HEK293 (cell line): ENCODE results near the gene ITGAL.

ENCODE experiments used
- GLIS1 ChIP-seq: fragments of 450-650 bp; formaldehyde crosslinking; IDR thresholded peaks from 2 replicates; pipeline ENCODE4 v1.5.1; 2016; ENCODE audit warnings: missing biosample characterization, missing genetic modification characterization
- KLF1 ChIP-seq: fragments of 450-650 bp; formaldehyde crosslinking; IDR thresholded peaks from 2 replicates; pipeline ENCODE4 v1.5.1; 2016; ENCODE audit warnings: missing biosample characterization, missing genetic modification characterization
- MEIS1 ChIP-seq: sonication (generic); formaldehyde crosslinking; IDR thresholded peaks from 2 replicates; pipeline ENCODE4 v1.8.1; 2022; ENCODE audit warnings: missing genetic modification reagents, mild to moderate bottlenecking, borderline replicate concordance
- PRDM1 ChIP-seq: fragments of 450-650 bp; formaldehyde crosslinking; IDR thresholded peaks from 2 replicates; pipeline ENCODE4; 2016; ENCODE audit warnings: missing biosample characterization, missing genetic modification characterization
- PRDM10 ChIP-seq: fragments of 450-650 bp; formaldehyde crosslinking; IDR thresholded peaks from 2 replicates; pipeline ENCODE4 v1.5.1; 2016; ENCODE audit warnings: missing biosample characterization, missing genetic modification characterization
- TRIM28 ChIP-seq: IDR thresholded peaks from 2 replicates; pipeline ENCODE4 v1.6.1; 2011; ENCODE audit warnings: low read length, control low read depth, borderline replicate concordance
- TSHZ1 ChIP-seq: fragments of 450-650 bp; formaldehyde crosslinking; IDR thresholded peaks from 2 replicates; pipeline ENCODE4 v1.5.1; 2016; ENCODE audit warnings: missing biosample characterization, missing genetic modification characterization, borderline replicate concordance
- ZBTB10 ChIP-seq: fragments of 450-650 bp; formaldehyde crosslinking; IDR thresholded peaks from 2 replicates; pipeline ENCODE4 v1.5.1; 2016; ENCODE audit warnings: missing biosample characterization, missing genetic modification characterization
- ZBTB7A ChIP-seq: fragments of 450-650 bp; formaldehyde crosslinking; IDR thresholded peaks from 2 replicates; pipeline ENCODE4 v1.5.1; 2016; ENCODE audit warnings: low read depth, missing biosample characterization, missing genetic modification characterization
- ZFP41 ChIP-seq: fragments of 450-650 bp; formaldehyde crosslinking; IDR thresholded peaks from 2 replicates; pipeline ENCODE4 v1.5.1; 2016; ENCODE audit warnings: missing biosample characterization, missing genetic modification characterization, borderline replicate concordance
- ZNF112 ChIP-seq: fragments of 450-650 bp; formaldehyde crosslinking; IDR thresholded peaks from 2 replicates; pipeline ENCODE4 v1.5.0; 2017; ENCODE audit warnings: missing biosample characterization, missing genetic modification characterization
- ZNF133 ChIP-seq: fragments of 450-650 bp; formaldehyde crosslinking; IDR thresholded peaks from 2 replicates; pipeline ENCODE4 v1.5.1; 2016; ENCODE audit warnings: missing biosample characterization, missing genetic modification characterization
- ZNF146 ChIP-seq: fragments of 450-650 bp; formaldehyde crosslinking; IDR thresholded peaks from 2 replicates; pipeline ENCODE4 v1.5.1; 2016; ENCODE audit warnings: missing biosample characterization, missing genetic modification characterization
- ZNF155 ChIP-seq: fragments of 450-650 bp; formaldehyde crosslinking; IDR thresholded peaks from 2 replicates; pipeline ENCODE4 v1.5.1; 2016; ENCODE audit warnings: missing biosample characterization, missing genetic modification characterization
- ZNF157 ChIP-seq: fragments of 450-650 bp; formaldehyde crosslinking; IDR thresholded peaks from 2 replicates; pipeline ENCODE4 v1.5.1; 2016; ENCODE audit warnings: missing biosample characterization, missing genetic modification characterization
- ZNF19 ChIP-seq: fragments of 450-650 bp; formaldehyde crosslinking; IDR thresholded peaks from 2 replicates; pipeline ENCODE4; 2016; ENCODE audit warnings: missing biosample characterization, missing genetic modification characterization, low read depth
- ZNF2 ChIP-seq: fragments of 450-650 bp; formaldehyde crosslinking; IDR thresholded peaks from 2 replicates; pipeline ENCODE4 v1.5.1; 2016; ENCODE audit warnings: missing biosample characterization, missing genetic modification characterization
- ZNF266 ChIP-seq: fragments of 450-650 bp; formaldehyde crosslinking; IDR thresholded peaks from 2 replicates; pipeline ENCODE4 v1.5.1; 2016; ENCODE audit warnings: missing biosample characterization, missing genetic modification characterization, low read depth
- ZNF335 ChIP-seq: fragments of 450-650 bp; formaldehyde crosslinking; conservative IDR thresholded peaks from 2 replicates; pipeline ENCODE4 v1.5.1; 2016; ENCODE audit warnings: missing biosample characterization, missing genetic modification characterization
- ZNF521 ChIP-seq: fragments of 450-650 bp; formaldehyde crosslinking; IDR thresholded peaks from 2 replicates; pipeline ENCODE4 v1.5.1; 2017; ENCODE audit warnings: missing biosample characterization, mild to moderate bottlenecking, missing genetic modification characterization
- ZNF549 ChIP-seq: fragments of 450-650 bp; IDR thresholded peaks from 2 replicates; pipeline ENCODE4 v1.5.1; 2018; ENCODE audit warnings: missing biosample characterization, missing genetic modification characterization, mild to moderate bottlenecking, inconsistent platforms, moderate library complexity
- ZNF558 ChIP-seq: fragments of 450-650 bp; formaldehyde crosslinking; IDR thresholded peaks from 2 replicates; pipeline ENCODE4 v1.5.1; 2016; ENCODE audit warnings: missing biosample characterization, missing genetic modification characterization
- ZNF623 ChIP-seq: fragments of 450-650 bp; formaldehyde crosslinking; IDR thresholded peaks from 2 replicates; pipeline ENCODE4 v1.5.1; 2016; ENCODE audit warnings: missing biosample characterization, missing genetic modification characterization
- ZNF624 ChIP-seq: fragments of 450-650 bp; formaldehyde crosslinking; IDR thresholded peaks from 2 replicates; pipeline ENCODE4 v1.5.1; 2017; ENCODE audit warnings: missing biosample characterization, missing genetic modification characterization
- ZNF639 ChIP-seq: fragments of 450-650 bp; formaldehyde crosslinking; IDR thresholded peaks from 2 replicates; pipeline ENCODE4 v1.5.1; 2016; ENCODE audit warnings: missing biosample characterization, missing genetic modification characterization
- ZNF660 ChIP-seq: fragments of 450-650 bp; IDR thresholded peaks from 2 replicates; pipeline ENCODE4 v1.5.1; 2018; ENCODE audit warnings: missing biosample characterization, mild to moderate bottlenecking, missing genetic modification characterization
- ZNF76 ChIP-seq: fragments of 450-650 bp; formaldehyde crosslinking; IDR thresholded peaks from 2 replicates; pipeline ENCODE4; 2016; ENCODE audit warnings: low read depth, missing biosample characterization, missing genetic modification characterization, borderline replicate concordance
- ZNF768 ChIP-seq: fragments of 450-650 bp; formaldehyde crosslinking; IDR thresholded peaks from 2 replicates; pipeline ENCODE4 v1.5.1; 2018; ENCODE audit warnings: missing biosample characterization, mild to moderate bottlenecking, missing genetic modification characterization
- ZNF785 ChIP-seq: fragments of 450-650 bp; formaldehyde crosslinking; IDR thresholded peaks from 2 replicates; pipeline ENCODE4 v1.5.1; 2016; ENCODE audit warnings: missing biosample characterization, missing genetic modification characterization
- ZNF830 ChIP-seq: fragments of 450-650 bp; IDR thresholded peaks from 2 replicates; pipeline ENCODE4 v1.5.0; 2018; ENCODE audit warnings: missing biosample characterization, missing genetic modification characterization, low read depth, mild to moderate bottlenecking, moderate library complexity

The ITGAL gene

GRCh38 chr16:30541502-30542329, 69.2 kb downstream of the ITGAL start (continued):
- TF ChIP-seq PRDM1 (tag by site-specific recombination) (peak; percentile 92), ZNF155 (tag by site-specific recombination) (no peak), ZNF549 (tag by site-specific recombination) (no peak), ZNF830 (no peak), ZNF768 (no peak), ZBTB7A (tag by site-specific recombination) (no peak), ZNF785 (tag by site-specific recombination) (no peak), ZNF660 (tag by site-specific recombination) (peak; percentile 38; the same call in 1 of the 2 replicates), ZNF266 (tag by site-specific recombination) (no peak), ZNF624 (tag by site-specific recombination) (no peak), TSHZ1 (tag by site-specific recombination) (no peak), ZNF2 (no peak), ZNF521 (tag by site-specific recombination) (no peak), ZNF19 (no peak), ZNF639 (no peak; the same call in 1 of the 2 replicates), ZNF335 (tag by site-specific recombination) (peak; percentile 40; the same call in 1 of the 2 replicates), TRIM28 (no peak), MEIS1 (CRISPR knock-in tag) (no peak), ZNF133 (tag by site-specific recombination) (no peak), ZNF623 (tag by site-specific recombination) (no peak), PRDM10 (tag by site-specific recombination) (peak; percentile 81), ZNF558 (no peak), ZFP41 (tag by site-specific recombination) (no peak), ZNF112 (tag by site-specific recombination) (no peak), KLF1 (tag by site-specific recombination) (no peak), ZNF76 (tag by site-specific recombination) (peak; percentile 7; the same call in 1 of the 2 replicates), ZNF146 (no peak), GLIS1 (tag by site-specific recombination) (peak; percentile 34; the same call in 1 of the 2 replicates), ZBTB10 (tag by site-specific recombination) (no peak), ZNF157 (tag by site-specific recombination) (no peak)
